ENCODE results near the gene CDC25A.
"Not testable (repeated sequence)": the region's sequence is repeated elsewhere in the genome, so short reads cannot be mapped to it uniquely, and the experiment has no call there.

CDC25A gene

GRCh38 chr3:48188266-48189201 is at the start of gene CDC25A:
Gene CDC25A (minus strand): TSS chr3:48188417. CDS start chr3:48187947, 470 bp downstream.
- DNase-seq (ENCODE audit: low spot score), result peak; percentile 99

GRCh38 chr3:48236531-48236930 is 48.3 kb upstream of the CDC25A start:
- DNase-seq (ENCODE audit: low spot score), result no peak

- no peak for DNase-seq (ENCODE audit: low spot score)
Observed at GRCh38 chr3:48233542-48233941, 45.3 kb upstream of the CDC25A start.

- peak; percentile 64 for DNase-seq (ENCODE audit: low spot score)
Observed at GRCh38 chr3:48232734-48233133, 44.5 kb upstream of the CDC25A start.

GRCh38 chr3:48232232-48232631 is 44.0 kb upstream of the CDC25A start:
- DNase-seq (ENCODE audit: low spot score), result no peak

- DNase-seq (ENCODE audit: low spot score), result peak; percentile 1
Observed at GRCh38 chr3:48226939-48227338, 38.7 kb upstream of the CDC25A start.

- DNase-seq (ENCODE audit: low spot score), result peak; percentile 2
Observed at GRCh38 chr3:48225587-48225986, 37.4 kb upstream of the CDC25A start.

- no peak for DNase-seq (ENCODE audit: low spot score)
Observed at GRCh38 chr3:48222616-48223513, 34.6 kb upstream of the CDC25A start, which contains the start of gene CAMP. Gene CAMP (plus strand): TSS chr3:48223495. CDS start chr3:48223512, 17 bp downstream.

- DNase-seq (ENCODE audit: low spot score), result no peak
Observed at GRCh38 chr3:48220746-48221145, 32.5 kb upstream of the CDC25A start.

- DNase-seq (ENCODE audit: low spot score), result peak; percentile 48
Observed at GRCh38 chr3:48219543-48219942, 31.3 kb upstream of the CDC25A start.

GRCh38 chr3:48218537-48218936 is 30.3 kb upstream of the CDC25A start:
- no peak for DNase-seq (ENCODE audit: low spot score)

GRCh38 chr3:48217449-48217848 is 29.2 kb upstream of the CDC25A start:
- DNase-seq (ENCODE audit: low spot score), result no peak

- DNase-seq (ENCODE audit: low spot score), result no peak
Observed at GRCh38 chr3:48215876-48216275, 27.7 kb upstream of the CDC25A start.

GRCh38 chr3:48215466-48215865 is 27.2 kb upstream of the CDC25A start:
- no peak for DNase-seq (ENCODE audit: low spot score)

- DNase-seq (ENCODE audit: low spot score), result no peak
Observed at GRCh38 chr3:48215019-48215418, 26.8 kb upstream of the CDC25A start.

- DNase-seq (ENCODE audit: low spot score), result no peak
Observed at GRCh38 chr3:48214225-48214624, 26.0 kb upstream of the CDC25A start.

- not testable (repeated sequence) for DNase-seq (ENCODE audit: low spot score)
Observed at GRCh38 chr3:48211776-48212175, 23.6 kb upstream of the CDC25A start.

- not testable (repeated sequence) for DNase-seq (ENCODE audit: low spot score)
Observed at GRCh38 chr3:48210534-48210933, 22.3 kb upstream of the CDC25A start.

GRCh38 chr3:48209445-48209844 is 21.2 kb upstream of the CDC25A start:
- DNase-seq (ENCODE audit: low spot score), result no peak

GRCh38 chr3:48208076-48208475 is 19.9 kb upstream of the CDC25A start:
- no peak for DNase-seq (ENCODE audit: low spot score)

- no peak for DNase-seq (ENCODE audit: low spot score)
Observed at GRCh38 chr3:48202632-48203031, 14.4 kb upstream of the CDC25A start.

GRCh38 chr3:48199117-48199516 is 10.9 kb upstream of the CDC25A start:
- no peak for DNase-seq (ENCODE audit: low spot score)

GRCh38 chr3:48196611-48197010 is 8.4 kb upstream of the CDC25A start:
- DNase-seq (ENCODE audit: low spot score), result no peak
